Keratinocyte (primary cell): ENCODE results near the gene PEX1.
"Not testable (repeated sequence)": the region's sequence is repeated elsewhere in the genome, so short reads cannot be mapped to it uniquely, and the experiment has no call there.

Experiments used
- EZH2 ChIP-seq: IDR thresholded peaks from one replicate; pipeline ENCODE4 v1.6.1; 2012; ENCODE audit warnings: inconsistent platforms, mild to moderate bottlenecking, low read length, moderate library complexity
- TF ChIP-seq, protein P1 (sequence below), 3 experiments: IDR thresholded peaks in 1 of 3; conservative IDR thresholded peaks in 1 of 3; optimal IDR thresholded peaks in 1 of 3; 2 replicates in 2 of 3; 3 replicates in 1 of 3; pipeline versions ENCODE3 to v1.5.1; 2011; ENCODE audit warnings: low read length in 3 of 3, mild to moderate bottlenecking in 3 of 3, moderate library complexity in 2 of 3, control low read depth in 1 of 3, inconsistent platforms in 1 of 3; ENCODE audit not compliant: insufficient read depth in 2 of 3; ENCODE audit errors: extremely low read depth in 1 of 3

DNA sequence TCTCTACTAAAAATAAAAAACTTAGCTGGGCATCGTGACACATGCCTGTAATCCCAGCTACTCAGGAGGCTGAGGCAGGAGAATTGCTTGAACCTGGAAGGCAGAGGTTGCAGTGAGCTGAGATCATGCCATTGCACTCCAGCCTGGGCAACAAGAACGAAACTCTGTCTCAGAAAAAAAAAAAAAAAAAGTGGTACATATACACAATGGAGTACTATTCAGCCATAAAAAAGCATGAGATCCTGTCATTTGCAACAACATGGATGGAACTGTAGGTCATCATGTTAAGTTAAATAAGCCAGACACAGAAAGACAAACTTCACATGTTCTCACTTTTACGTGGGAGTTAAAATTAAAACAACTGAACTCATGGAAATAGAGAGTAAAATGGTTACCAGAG, 15.2 kb upstream of the PEX1 start:
- TF ChIP-seq, protein P1, sequence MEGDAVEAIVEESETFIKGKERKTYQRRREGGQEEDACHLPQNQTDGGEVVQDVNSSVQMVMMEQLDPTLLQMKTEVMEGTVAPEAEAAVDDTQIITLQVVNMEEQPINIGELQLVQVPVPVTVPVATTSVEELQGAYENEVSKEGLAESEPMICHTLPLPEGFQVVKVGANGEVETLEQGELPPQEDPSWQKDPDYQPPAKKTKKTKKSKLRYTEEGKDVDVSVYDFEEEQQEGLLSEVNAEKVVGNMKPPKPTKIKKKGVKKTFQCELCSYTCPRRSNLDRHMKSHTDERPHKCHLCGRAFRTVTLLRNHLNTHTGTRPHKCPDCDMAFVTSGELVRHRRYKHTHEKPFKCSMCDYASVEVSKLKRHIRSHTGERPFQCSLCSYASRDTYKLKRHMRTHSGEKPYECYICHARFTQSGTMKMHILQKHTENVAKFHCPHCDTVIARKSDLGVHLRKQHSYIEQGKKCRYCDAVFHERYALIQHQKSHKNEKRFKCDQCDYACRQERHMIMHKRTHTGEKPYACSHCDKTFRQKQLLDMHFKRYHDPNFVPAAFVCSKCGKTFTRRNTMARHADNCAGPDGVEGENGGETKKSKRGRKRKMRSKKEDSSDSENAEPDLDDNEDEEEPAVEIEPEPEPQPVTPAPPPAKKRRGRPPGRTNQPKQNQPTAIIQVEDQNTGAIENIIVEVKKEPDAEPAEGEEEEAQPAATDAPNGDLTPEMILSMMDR (optimal IDR thresholded peaks at IDR 0.05 in 1 of 3, IDR thresholded peaks at IDR 0.05 in 1 of 3, conservative IDR thresholded peaks at IDR 0.05 in 1 of 3; ENCODE audit: extremely low read depth in 1 of 3, insufficient read depth in 2 of 3, low read length in 3 of 3): not testable (repeated sequence)
- not testable (repeated sequence) for TF ChIP-seq EZH2
